H9 (cell line): ENCODE results near the gene STRIP1. TPM values are rescaled to one million over a fixed set of nuclear protein-coding genes. Genes with fewer than 3 reads are reported as not detected.

ENCODE experiments used
- DNase-seq: peaks from one replicate; pipeline ENCODE4 v3.0.0-alpha.2; 2017
- H2AFZ ChIP-seq: one replicate; pipeline ENCODE4 v1.6.1; 2013; ENCODE audit warnings: mild to moderate bottlenecking, low read length, control low read depth, moderate library complexity
- H2AK5ac ChIP-seq: 2 replicates; pipeline ENCODE4 v1.6.1; 2013; ENCODE audit warnings: low read length, control low read depth, mixed read lengths; ENCODE audit not compliant: insufficient read length
- H2BK120ac ChIP-seq: one replicate; pipeline ENCODE4 v1.6.1; 2013; ENCODE audit warnings: low read depth, mild to moderate bottlenecking, low read length, control low read depth, inconsistent platforms; ENCODE audit not compliant: poor library complexity, severe bottlenecking
- H2BK12ac ChIP-seq: 2 replicates; pipeline ENCODE4 v1.6.1; 2013; ENCODE audit warnings: low read length, control low read depth, mixed read lengths, low read depth; ENCODE audit not compliant: insufficient read length
- H2BK15ac ChIP-seq: 2 replicates; pipeline ENCODE4 v1.6.1; 2013; ENCODE audit warnings: low read depth, low read length, control low read depth
- H2BK20ac ChIP-seq: one replicate; pipeline ENCODE4 v1.6.1; 2013; ENCODE audit warnings: low read depth, mild to moderate bottlenecking, low read length, control low read depth, inconsistent platforms; ENCODE audit not compliant: poor library complexity, severe bottlenecking
- H2BK5ac ChIP-seq: 2 replicates; pipeline ENCODE4 v1.6.1; 2013; ENCODE audit warnings: low read length, control low read depth, mixed read lengths; ENCODE audit not compliant: insufficient read length
- H3K14ac ChIP-seq: 2 replicates; pipeline ENCODE4 v1.6.1; 2013; ENCODE audit warnings: low read length, control low read depth; ENCODE audit not compliant: insufficient read depth
- H3K18ac ChIP-seq: 2 replicates; pipeline ENCODE4 v1.6.1; 2013; ENCODE audit warnings: low read depth, mild to moderate bottlenecking, mixed read lengths, low read length, control low read depth; ENCODE audit not compliant: insufficient read length
- H3K23ac ChIP-seq: 2 replicates; pipeline ENCODE4 v1.6.1; 2013; ENCODE audit warnings: low read length, control low read depth, mixed read lengths, low read depth; ENCODE audit not compliant: insufficient read length
- H3K23me2 ChIP-seq: 2 replicates; pipeline ENCODE4 v1.6.1; 2013; ENCODE audit warnings: low read depth, mild to moderate bottlenecking, mixed read lengths, low read length, control low read depth; ENCODE audit not compliant: insufficient read length, poor library complexity, severe bottlenecking
- H3K27ac ChIP-seq: 2 replicates; pipeline ENCODE4 v1.5.1; 2013; ENCODE audit warnings: low read length, control low read depth, mixed read lengths, low read depth; ENCODE audit not compliant: insufficient read length
- H3K27me3 ChIP-seq: 2 replicates; pipeline ENCODE4 v1.6.1; 2013; ENCODE audit warnings: low read length, control low read depth, inconsistent platforms; ENCODE audit not compliant: insufficient read depth
- H3K4ac ChIP-seq: 2 replicates; pipeline ENCODE4 v1.6.1; 2013; ENCODE audit warnings: low read depth, mild to moderate bottlenecking, control low read depth, inconsistent platforms, low read length, moderate library complexity
- H3K4me1 ChIP-seq: 2 replicates; pipeline ENCODE4 v1.6.1; 2013; ENCODE audit warnings: low read length, control low read depth, inconsistent platforms; ENCODE audit not compliant: insufficient read depth
- H3K4me2 ChIP-seq: 2 replicates; pipeline ENCODE4 v1.6.1; 2013; ENCODE audit warnings: low read length, control low read depth, mixed read lengths; ENCODE audit not compliant: insufficient read length, insufficient read depth
- H3K56ac ChIP-seq: 2 replicates; pipeline ENCODE4 v1.6.1; 2013; ENCODE audit warnings: low read depth, mild to moderate bottlenecking, mixed read lengths, low read length, control low read depth; ENCODE audit not compliant: insufficient read length
- H3K79me1 ChIP-seq: 2 replicates; pipeline ENCODE4 v1.6.1; 2013; ENCODE audit warnings: low read depth, mild to moderate bottlenecking, moderate library complexity, low read length, control low read depth, inconsistent platforms; ENCODE audit not compliant: insufficient read depth, poor library complexity, severe bottlenecking
- H3K79me2 ChIP-seq: 2 replicates; pipeline ENCODE4 v1.6.1; 2013; ENCODE audit warnings: low read length, control low read depth, inconsistent platforms; ENCODE audit not compliant: insufficient read depth
- H3K9ac ChIP-seq: 2 replicates; pipeline ENCODE4 v1.6.1; 2013; ENCODE audit warnings: low read length, control low read depth, mixed read lengths; ENCODE audit not compliant: insufficient read length; ENCODE audit errors: extremely low read depth
- H3K9me3 ChIP-seq: one replicate; pipeline ENCODE4 v1.6.1; 2013; ENCODE audit warnings: low read depth, low read length, inconsistent platforms; ENCODE audit not compliant: control insufficient read depth
- H3T11ph ChIP-seq: one replicate; pipeline ENCODE4 v1.6.1; 2013; ENCODE audit warnings: mild to moderate bottlenecking, low read length, control low read depth, inconsistent platforms
- H4K20me1 ChIP-seq: one replicate; pipeline ENCODE4 v1.6.1; 2013; ENCODE audit not compliant: control insufficient read depth, insufficient read length, insufficient read depth
- H4K5ac ChIP-seq: 2 replicates; pipeline ENCODE4 v1.6.1; 2013; ENCODE audit warnings: low read depth, mild to moderate bottlenecking, mixed read lengths, low read length, control low read depth; ENCODE audit not compliant: insufficient read length
- H4K8ac ChIP-seq: replicated peaks from 2 replicates; pipeline ENCODE4 v1.6.1; 2013; ENCODE audit warnings: low read length, control low read depth, mixed read lengths, low read depth; ENCODE audit not compliant: insufficient read length
- H4K91ac ChIP-seq: 2 replicates; pipeline ENCODE4 v1.6.1; 2013; ENCODE audit warnings: low read depth, mild to moderate bottlenecking, moderate library complexity, mixed read lengths, low read length, control low read depth; ENCODE audit not compliant: insufficient read length
- H3K27ac Mint-ChIP-seq, 3 experiments: 2 replicates in 2 of 3; 3 replicates in 1 of 3; pipeline ENCODE4 v1.8.0; 2020 to 2021; ENCODE audit warnings: mixed read lengths in 3 of 3, mild to moderate bottlenecking in 1 of 3, moderate library complexity in 1 of 3
- H3K27me3 Mint-ChIP-seq: 2 replicates; pipeline ENCODE4 v1.8.0; 2021; ENCODE audit warnings: low read depth, mild to moderate bottlenecking, moderate library complexity, mixed read lengths
- H3K36me3 Mint-ChIP-seq, 3 experiments: 2 replicates in 2 of 3; 3 replicates in 1 of 3; pipeline ENCODE4 v1.8.0; 2020 to 2021; ENCODE audit warnings: low read depth in 3 of 3, mixed read lengths in 3 of 3; ENCODE audit not compliant: insufficient read depth in 1 of 3
- H3K4me1 Mint-ChIP-seq, 2 experiments: 2 replicates each; pipeline ENCODE4 v1.8.0; 2020; ENCODE audit warnings: mixed read lengths in 2 of 2
- H3K4me3 Mint-ChIP-seq, 2 experiments: 2 replicates in 1 of 2; 3 replicates in 1 of 2; pipeline ENCODE4 v1.8.0; 2020 to 2021; ENCODE audit warnings: mild to moderate bottlenecking in 2 of 2, mixed read lengths in 2 of 2, moderate library complexity in 1 of 2
- H3K9me3 Mint-ChIP-seq, 2 experiments: 2 replicates in 1 of 2; 3 replicates in 1 of 2; pipeline ENCODE4 v1.8.0; 2020; ENCODE audit warnings: mild to moderate bottlenecking in 2 of 2, mixed read lengths in 2 of 2, moderate library complexity in 1 of 2
- CTCF ChIP-seq: fragments of 200-600 bp; sonication (generic); conservative IDR thresholded peaks from 3 replicates; pipeline ENCODE4 v1.8.0; 2021; ENCODE audit warnings: antibody characterized with exemption, mild to moderate bottlenecking
- WGBS: extraction: QIAGEN DNeasy Blood & Tissue Kit; methylation state at CpG from one replicate; pipeline ENCODE4 v1.1.7; 2013; ENCODE audit warnings: missing lambda C conversion rate, low lambda C conversion rate, mixed read lengths; ENCODE audit not compliant: insufficient read length; ENCODE audit errors: extremely low coverage; 5-methylcytosine and 5-hydroxymethylcytosine counted together
- total RNA-seq: library from RNA; stranded (reverse); gene quantifications from 2 replicates; pipeline ENCODE4 v1.2.1, GENCODE V29; 2021

Gene STRIP1
- total RNA-seq, 1 experiment from 2014 or later = 43.6 TPM

GRCh38 chr1:110053552-110054428 lies 19.4 kb downstream of the STRIP1 start:
- Histone ChIP-seq H3K4me1 (no peaks in the 10 kb centered on the region), H3K23ac (no peak overlapping the region), H2BK12ac (no peak overlapping the region), H2BK15ac (no peak overlapping the region), H3K9ac (no peak overlapping the region), H3T11ph (no peak overlapping the region), H2AFZ (no peak overlapping the region), H3K4ac (no peak overlapping the region), H3K14ac (no peak overlapping the region), H3K79me1 (no peaks in the 10 kb centered on the region), H4K5ac (no peak overlapping the region), H2BK5ac (no peak overlapping the region), H2BK20ac (no peak overlapping the region), H3K23me2 (no peaks in the 10 kb centered on the region), H4K8ac (no peak overlapping the region), H3K56ac (no peak overlapping the region), H3K9me3 (no peaks in the 10 kb centered on the region), H2BK120ac (no peak overlapping the region), H3K4me2 (no peak overlapping the region), H4K91ac (no peak overlapping the region), H3K79me2 (no peaks in the 10 kb centered on the region), H2AK5ac (no peak overlapping the region), H3K18ac (no peak overlapping the region), H3K27ac (no peak overlapping the region), H4K20me1 (no peaks in the 10 kb centered on the region), H3K27me3 (no peaks in the 10 kb centered on the region)
- peak; percentile 96 for TF ChIP-seq CTCF
- Mint-ChIP-seq H3K36me3 (peaks cover 42 to 96% (median 93%) of the 10 kb centered on the region in 3 experiments), H3K4me1 (no peaks in the 10 kb centered on the region), H3K27ac (no peak overlapping the region; a peak in 1 of 7 replicates), H3K4me3 (peak overlapping the region in 1 of 2 experiments; percentile 48; a peak in 1 of 5 replicates), H3K9me3 (no peaks in the 10 kb centered on the region), H3K27me3 (no peaks in the 10 kb centered on the region)
- peak; percentile 80 for DNase-seq
- no CpG with 5 or more reads among the region's 16 CpGs for WGBS
